ENCODE results near the gene LARGE1. TPM values are rescaled to one million over a fixed set of nuclear protein-coding genes. Genes with fewer than 3 reads are reported as not detected.
"Not testable (repeated sequence)": the region's sequence is repeated elsewhere in the genome, so short reads cannot be mapped to it uniquely, and the experiment has no call there.

LARGE1 gene
- polyA plus RNA-seq, 5 donors, result 25.2 to 39.4 (median 31.5) TPM

DNA sequence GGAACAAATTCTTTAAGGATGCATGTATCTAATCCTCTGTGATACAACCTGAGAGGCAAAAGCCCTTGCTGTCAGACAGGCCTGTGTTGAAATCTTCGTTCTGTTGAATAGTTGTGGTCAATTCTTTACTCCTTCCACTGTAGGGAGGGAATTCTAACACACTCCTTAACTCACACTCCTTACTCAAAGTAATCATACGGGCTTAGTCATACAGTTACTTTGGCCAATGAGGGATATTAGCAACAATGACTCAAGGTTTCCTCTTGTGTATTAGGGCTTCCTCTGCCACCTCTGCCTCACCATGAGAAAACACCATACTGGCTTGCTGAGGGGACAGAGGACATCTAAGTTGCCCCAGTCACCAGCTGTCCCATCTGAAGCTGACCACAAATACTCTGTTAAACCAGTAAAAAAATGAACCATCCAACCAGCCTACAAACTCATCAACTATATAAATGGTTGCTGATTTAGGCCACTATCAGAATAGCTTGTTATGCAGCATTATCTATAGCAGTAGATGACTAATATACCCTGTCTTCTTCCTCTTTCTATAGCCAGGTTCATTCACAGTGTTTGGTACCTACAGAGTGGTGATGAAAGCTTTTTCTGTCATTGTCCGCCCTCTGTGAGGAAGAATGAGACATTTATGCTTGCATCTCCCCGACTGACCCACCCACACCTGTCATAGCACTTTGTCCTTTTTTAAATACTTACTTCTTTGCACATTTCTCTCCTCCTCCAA is 539.3 kb downstream of the LARGE1 start:
- no peak for DNase-seq

DNA sequence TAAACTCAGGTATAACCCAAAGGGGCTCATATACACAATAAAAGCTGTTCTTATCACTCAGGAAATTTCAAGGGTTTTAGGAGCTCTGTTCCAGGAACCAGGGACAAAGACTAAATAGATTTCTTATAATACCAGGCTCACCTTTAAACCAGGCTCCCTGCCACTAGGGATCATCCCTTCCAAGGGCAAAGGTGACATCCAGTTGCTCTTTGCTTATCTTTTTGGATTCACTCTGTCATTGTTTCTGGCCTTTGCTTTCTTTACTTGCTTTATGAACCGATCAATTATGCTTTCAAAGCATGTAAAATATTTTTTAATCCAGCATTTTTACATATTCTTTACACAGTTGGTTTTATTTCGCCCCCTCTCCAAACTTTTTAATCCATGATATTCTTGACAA is 540.4 kb downstream of the LARGE1 start:
- DNase-seq, result no peak

DNA sequence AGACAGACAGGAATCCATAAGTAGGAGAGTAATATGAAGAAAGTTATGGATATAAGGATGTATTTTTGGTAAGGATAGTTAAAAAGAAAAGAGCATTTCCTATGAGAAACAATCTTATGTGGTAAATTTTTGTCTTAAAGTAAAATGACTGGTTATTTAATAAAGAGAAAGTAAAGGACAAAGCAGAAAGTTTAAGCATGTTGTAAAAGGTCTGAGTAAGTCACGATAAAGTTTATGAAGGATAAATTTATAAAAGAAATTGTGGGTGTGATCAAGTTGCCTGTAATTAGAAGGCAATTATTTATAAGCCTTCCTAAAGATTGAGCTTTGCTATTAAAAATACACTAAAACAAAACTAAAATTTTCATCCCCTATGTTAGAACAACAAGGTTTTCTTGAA is 547.4 kb downstream of the LARGE1 start:
- DNase-seq, result no peak

DNA sequence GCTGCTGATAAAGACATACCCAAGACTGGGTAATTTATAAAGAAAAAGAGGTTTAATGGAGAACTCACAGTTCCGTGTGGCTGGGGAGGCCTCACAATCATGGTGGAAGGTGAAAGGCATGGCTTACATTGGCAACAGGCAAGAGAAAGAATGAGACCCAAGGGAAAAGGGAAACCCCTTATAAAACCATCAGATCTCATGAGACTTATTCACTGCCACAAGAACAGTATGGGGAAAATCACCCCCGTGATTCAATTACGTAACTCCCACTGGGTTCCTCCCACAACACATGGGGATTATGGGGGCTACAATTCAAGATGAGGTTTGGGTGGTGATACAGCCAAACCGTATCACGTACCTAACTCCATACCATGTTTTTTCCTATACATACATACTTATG is 557.0 kb downstream of the LARGE1 start:
- not testable (repeated sequence) for DNase-seq

DNA sequence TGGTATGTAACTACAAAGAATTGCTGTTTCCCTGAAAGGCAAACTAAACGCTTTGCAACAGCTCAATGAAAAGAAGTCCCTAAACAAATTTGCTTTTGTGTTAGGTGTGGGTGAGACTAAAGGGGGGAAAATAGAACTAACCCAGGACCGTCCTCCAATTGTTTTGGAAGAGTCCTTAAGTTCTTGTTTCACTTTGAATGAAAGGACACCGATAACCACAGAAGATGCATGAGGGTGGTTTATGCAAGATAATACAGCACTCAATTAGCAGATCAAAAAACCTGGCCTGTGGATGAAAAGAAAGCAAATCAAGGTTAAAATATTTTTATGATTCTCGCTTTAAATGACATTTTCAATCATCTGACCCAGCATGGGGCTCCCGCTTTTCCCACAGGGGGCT is 557.6 kb downstream of the LARGE1 start:
- no peak for DNase-seq

DNA sequence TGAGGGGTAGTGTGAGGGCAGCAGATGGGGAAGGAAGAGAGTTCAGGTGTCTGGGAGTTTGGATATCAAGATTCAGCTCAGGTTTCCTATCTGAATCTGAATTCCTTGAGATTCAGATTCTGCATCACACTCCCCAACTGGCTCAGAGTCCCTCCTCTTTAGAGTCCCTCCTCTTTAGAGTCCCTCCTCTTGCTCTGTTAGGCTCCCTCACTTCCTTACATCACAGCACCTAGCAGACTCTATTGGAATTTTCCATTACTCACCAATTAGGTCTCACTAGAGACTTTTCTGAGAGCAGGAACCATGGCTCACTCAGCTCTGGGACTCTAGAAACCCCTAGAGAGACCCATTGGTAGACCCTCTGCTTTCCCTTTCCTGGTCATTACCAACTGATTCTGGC is 558.7 kb downstream of the LARGE1 start:
- DNase-seq, result no peak

DNA sequence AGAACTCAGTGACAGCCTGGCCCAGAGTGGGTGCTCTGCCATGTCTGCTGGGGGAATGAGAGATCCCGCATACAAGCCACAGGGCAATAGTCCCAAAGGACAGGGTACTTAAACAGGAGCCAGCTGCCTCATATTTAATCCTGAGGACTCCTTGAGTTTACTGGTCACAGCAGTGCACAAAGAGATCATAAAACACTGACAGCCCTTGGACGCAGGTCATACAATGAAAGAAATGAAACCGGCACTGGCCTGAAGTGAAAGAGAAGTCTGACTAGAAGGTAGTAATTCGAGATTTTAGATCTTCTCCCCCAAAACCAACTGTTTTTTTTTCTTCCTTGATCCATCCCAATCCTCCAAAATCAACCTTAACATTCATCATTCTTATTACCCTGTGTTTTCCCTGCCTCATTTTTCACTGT is 562.3 kb downstream of the LARGE1 start:
- DNase-seq, result no peak

DNA sequence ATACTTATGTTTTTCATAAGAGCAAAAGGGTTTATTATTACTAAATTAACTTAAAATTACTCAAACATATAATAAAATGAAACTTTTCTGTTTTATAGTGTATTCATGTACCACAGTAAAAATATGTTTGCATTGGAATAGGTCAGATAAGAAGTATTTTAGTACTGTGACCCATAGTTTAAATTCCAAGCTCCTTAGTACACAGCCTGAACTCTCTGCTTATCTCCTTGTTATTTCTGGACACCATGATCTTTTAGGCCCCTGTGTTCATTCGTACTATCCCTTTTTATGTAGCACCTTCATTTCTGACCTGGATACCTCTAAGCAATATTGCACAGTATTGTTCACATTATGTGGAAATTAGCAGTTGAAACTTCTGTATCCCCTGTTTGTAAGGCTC is 565.3 kb downstream of the LARGE1 start:
- DNase-seq, result no peak

DNA sequence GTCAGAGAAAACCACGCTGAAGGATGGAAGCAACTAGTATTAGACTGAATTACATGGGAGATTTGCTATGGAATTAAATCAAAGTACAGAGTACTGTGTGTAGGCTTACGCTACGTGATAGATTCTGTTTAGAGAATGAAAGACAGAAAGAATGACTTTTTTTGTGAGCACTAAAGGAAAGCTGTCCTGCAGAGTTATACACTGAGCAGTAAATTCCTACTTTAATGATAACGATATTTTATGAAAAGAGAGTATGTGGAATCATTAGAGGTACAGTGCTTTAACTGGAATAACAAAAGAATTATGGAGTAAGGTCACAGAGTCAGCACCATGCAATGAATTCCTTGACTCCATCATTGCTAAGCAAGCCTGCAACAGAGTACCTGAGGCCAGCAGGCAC is 566.8 kb downstream of the LARGE1 start:
- DNase-seq, result no peak

DNA sequence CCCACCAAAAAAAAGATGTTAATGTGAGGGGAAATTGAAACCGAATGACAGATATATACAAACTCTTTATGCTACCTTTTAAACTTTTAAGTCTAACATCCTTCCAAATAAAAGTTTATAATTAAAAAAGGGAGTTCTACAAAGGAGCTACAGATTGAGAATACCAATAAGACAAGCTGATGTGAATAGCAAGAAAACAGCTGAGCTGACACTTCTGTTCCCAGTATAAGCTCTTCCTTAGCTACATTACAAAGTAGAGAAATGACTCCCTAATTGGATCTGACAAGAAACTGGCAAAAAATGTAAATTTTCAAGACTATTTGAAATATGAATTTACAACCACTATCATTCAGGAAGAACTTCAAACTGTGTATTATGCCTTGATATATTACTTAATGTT is 567.5 kb downstream of the LARGE1 start:
- no peak for DNase-seq

DNA sequence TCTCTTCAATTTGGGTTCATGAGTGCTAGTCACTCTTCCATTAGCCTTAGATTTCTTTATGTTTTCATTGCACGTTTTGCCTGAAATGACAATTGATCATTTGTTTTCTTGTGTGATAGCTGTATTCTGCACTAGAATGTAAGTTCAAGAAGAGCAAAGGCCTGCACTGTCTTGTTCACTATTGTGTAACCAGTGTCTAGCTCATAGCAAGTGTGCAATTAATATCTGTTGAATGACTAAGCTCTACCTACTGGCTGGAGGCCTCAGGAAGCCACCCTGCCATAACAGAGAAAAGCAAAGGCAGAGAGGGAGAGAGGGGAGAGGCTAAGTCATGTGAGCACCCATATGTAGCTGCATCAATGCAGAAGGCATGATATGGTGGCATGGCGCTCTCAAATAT is 569.3 kb downstream of the LARGE1 start:
- no peak for DNase-seq

DNA sequence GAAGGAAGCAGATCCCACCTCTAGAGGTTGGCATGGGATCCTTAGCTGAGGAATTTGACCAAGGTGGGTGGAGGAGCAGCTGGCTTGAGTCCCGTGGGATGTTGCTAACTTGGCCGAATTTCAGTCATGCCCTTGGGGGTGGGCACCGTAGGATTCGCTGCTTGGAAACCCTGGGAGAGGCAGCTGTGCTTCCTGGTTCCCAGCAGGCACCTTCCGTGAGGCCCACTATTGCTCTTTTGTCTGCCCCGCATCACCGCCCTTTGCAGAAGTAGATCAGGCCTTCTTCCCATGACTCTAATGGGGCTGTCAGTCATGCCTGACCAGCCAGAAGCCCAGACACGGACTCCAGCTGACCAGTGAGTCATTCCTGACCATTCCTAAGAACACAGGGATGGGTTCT is 569.8 kb downstream of the LARGE1 start:
- DNase-seq, result no peak

DNA sequence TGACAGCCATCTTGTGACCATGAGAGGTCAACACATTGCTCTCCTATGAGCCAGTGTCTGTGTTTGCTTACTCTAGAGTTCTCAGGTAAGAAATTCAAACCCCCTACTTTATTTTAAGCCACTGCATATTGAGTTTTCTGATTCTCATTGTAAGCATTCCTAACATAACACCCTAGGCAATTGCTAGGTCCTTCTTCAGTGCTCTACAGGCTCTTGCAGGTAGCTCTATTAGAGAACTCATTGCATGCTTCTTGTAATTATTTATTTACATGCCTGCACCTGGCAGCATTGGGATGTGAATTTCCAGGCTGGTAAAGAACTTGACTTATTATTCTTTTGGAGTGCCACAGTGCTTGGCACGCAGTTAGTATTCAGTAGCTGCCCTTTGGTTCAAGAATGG is 573.3 kb downstream of the LARGE1 start:
- no peak for DNase-seq

DNA sequence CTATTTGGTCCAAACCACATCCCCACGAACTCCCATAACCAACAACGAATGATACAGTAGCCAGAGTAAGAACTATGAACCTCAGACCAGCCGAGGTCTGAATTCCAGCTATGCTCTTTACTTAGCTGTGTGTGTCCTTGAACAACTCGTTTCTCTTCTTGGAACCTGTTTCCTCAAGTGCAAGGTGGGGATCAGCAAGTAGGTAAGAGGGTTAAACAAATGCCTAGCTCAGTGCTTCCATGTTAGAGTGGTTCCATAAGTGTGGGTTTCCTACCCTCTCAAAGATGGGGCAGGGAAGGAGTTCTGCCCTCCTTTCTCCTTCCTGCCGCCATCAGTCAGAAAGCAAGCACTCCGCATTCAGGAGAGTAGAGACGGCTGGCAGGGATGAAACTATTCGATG is 578.7 kb downstream of the LARGE1 start:
- no peak for DNase-seq

DNA sequence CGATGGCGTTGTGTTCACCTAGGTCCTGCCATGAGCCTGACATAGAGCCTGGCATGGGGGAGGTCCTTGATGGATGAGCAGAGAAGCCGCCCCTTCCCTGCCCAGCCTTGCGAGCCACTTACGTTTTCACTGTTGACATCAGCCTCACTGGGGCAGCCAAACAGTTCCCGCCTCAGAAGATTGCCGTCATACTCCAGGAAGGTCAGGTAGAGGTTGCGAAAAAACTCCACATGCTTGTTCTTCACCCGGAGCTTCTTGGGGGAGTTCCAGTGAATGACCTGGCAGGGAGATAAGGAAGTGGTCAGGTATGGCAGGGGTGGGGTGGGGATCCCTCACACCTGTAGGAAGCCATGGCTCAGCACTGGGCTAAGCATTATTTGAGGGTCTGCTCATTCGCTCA is 582.8 kb downstream of the LARGE1 start:
- DNase-seq, result no peak

DNA sequence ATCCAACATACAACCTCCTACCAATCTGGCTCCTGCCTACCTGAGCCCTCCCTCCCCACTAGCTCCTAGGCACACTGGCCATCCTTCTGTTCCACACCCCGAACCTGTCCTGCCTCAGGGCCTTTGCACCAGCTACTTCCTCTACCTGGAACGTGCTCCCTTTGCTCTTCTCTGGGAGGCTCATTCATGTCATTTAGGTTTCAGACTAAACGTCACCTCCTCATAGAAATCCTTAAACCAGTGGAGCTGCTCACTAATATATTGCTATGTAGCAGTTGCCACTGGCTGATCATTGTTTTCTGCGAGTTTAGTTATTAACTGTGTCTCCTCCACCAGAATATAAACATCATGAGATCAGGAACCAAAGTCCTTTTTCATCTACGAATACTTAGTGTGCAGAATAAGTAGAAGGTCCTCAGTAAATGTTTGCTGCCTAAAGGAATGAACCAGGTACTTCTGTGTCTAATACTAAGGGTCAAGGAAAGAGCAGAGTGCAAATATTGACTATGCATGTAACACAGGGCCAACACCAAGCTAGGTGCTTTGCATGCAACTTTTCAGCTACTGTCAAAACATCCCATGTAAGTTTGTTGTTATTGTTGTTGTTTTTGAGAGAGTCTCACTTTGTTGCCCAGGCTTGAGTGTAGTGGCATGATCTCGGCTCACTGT is 584.5 kb downstream of the LARGE1 start:
- no peak for DNase-seq

DNA sequence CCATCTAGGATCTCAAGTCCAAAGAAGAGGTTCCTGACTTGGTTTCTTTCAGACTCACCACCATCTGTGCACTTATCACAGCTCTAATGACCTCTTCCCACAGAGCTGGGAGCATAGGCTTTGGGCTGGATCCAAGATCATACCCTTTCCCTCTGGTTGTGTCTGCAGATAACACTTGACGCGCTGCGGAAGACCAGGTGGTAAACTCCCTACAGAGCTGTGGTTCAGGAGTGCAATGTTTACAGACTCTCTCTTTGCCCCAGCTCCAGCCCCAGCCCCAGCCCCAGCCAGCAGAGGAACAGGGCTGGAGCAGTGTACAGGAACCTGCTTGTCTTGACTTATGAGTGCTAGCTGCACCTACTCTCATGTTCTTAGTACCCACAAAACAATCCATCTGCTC is 587.7 kb downstream of the LARGE1 start:
- DNase-seq, result no peak

DNA sequence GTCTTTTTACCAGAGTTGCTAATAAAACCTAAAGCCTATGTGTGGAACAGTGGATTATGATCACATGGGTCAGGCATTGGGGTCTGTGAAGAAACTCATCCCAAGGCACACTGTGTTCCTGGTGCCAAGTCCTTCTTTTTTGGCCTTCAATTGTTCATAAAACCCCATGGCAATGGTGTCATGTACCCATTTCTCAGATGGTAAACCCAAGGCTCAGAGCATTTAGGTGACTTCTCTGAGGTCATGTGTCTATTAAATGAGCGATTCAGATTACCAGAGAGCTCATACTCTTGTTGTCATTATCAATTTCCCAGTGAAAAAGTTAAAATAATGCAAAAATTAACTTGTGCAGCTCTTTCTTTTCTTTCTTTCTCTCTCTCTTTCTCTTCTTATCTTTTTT is 589.3 kb downstream of the LARGE1 start:
- no peak for DNase-seq

DNA sequence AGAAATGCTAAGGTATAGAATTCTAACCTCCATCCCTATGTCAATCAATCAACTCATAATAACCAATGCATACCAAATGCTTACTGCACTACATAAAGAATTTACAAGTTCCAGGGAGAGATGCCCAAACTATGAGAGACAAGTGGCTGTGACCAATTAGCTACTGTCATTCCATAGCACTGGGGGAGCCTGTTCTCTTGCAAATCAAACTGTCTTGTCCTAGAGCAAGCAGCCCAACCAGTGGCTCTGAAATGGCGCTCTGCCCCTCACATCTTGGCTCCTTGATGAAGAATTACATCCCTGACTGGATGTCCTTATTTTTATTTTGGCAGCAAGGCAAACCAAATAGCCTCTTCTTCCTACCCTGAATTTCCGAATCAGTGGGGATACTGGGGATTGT is 589.7 kb downstream of the LARGE1 start:
- DNase-seq, result no peak

DNA sequence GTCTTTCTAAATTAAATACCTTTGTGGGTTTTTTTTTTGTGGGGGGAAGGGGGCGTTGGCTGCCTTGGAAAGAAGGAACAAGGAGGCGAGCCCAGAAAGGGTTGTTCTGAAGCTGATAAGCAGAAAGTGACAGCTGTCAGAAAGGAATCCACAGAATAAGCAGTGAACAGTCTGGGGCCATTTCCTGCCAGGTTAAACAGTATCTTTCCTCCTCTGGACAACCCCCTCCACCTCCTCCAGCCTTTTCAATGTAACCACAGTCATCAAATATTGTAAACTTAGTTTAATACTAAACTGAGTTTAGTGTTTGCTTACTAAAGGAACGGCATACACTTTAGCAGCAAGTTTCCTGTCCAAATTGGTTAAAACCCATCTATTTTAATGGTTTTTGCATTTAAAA is 590.9 kb downstream of the LARGE1 start:
- no peak for DNase-seq

DNA sequence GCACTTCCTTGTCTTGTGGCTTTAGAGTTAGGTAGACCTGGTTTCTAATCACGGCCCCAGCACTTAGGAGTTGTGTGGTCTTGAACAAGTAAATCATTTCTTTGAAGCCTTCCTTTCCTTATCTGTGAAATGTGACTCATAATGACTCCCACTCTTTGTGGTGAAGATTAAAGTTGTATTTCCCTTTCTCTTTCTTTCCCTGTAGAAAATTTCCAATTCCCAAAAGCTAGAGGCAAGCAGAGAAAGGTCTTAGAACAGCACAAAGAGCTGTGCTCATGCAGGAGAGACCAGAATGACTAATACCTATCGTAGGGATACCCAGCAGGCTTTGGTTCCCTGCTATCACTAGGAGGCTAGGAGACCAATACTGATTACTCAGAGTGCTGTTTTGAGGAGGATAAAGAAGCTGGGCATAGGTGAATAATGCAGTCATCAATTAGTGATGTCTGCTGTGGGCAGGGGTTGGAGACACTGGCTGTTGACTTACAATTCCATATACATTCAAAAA is 591.4 kb downstream of the LARGE1 start:
- no peak for DNase-seq

DNA sequence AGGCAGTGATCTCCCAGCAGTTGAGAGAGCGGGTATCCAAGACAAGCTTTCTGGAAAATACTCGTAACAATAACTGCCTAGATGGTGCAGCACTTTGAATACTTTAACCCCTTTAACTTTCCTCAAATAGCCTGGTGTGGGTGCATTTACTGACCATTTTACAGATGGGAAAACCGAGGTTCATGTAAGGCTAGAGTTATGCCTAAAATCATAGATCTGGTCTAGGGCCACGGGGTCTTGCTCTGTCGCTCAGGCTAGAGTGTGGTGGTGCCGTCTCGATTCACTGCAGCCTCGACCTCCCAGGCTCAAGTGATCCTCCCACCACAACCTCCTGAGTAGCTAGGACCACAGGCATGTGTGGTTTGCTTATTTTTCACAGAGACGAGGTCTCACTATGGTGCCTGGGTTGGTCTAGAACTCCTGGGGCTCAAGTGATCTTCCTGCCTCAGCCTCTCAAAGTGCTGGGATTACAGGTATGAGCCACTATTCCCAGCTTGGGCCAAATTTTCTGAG is 592.9 kb downstream of the LARGE1 start:
- no peak for DNase-seq

DNA sequence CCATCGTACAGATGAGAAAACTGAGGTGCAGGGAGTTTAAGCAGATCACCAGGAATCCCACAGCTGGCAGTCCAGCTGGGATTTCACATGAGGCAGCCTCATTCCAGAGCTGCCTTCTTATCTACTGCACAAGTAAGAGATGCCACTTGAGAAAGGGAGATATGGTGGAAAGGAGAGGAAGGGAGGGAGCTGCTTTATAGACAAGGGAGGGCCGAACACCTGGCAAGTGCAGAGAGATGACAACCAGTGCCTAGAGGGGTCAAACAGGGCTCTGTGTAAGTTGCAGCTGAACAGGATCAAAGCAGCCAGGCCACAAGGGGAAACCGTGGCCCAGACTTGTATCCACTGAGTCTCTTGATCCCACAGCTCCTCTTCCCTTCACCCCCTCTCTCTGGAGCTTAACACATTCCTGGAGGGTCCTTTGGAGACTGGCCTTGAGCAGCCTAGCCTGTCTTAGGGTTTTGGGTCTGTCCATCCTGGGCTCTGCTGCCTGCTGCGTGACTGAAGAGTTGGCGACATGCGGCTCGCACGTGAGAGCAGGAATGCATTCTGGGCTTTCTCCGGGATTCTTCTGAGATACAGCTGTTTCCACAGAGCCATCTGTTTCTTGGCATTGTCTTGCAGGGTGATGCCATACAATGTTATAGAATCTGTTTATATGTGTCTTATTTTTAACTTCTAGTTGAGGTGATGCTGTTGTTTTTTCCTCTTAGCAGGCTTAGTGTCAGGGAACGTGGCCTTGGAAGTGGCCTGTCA is 593.6 kb downstream of the LARGE1 start:
- DNase-seq, result no peak

All from right lung (tissue), 5 donors.